CD4-positive, alpha-beta T cell treated with Interferon alpha-2 for 1 hour (primary cell): ENCODE results near the gene SLC16A6.
"Not testable (repeated sequence)": the region's sequence is repeated elsewhere in the genome, so short reads cannot be mapped to it uniquely, and the experiment has no call there.

Experiments used
- DNase-seq, 2 donors: peaks; one replicate each; pipeline ENCODE4 v3.0.0-alpha.2; 2020 to 2022

The SLC16A6 gene

GRCh38 chr17:68246271-68247028 is 44.5 kb downstream of the SLC16A6 start:
- no peak for DNase-seq

DNA sequence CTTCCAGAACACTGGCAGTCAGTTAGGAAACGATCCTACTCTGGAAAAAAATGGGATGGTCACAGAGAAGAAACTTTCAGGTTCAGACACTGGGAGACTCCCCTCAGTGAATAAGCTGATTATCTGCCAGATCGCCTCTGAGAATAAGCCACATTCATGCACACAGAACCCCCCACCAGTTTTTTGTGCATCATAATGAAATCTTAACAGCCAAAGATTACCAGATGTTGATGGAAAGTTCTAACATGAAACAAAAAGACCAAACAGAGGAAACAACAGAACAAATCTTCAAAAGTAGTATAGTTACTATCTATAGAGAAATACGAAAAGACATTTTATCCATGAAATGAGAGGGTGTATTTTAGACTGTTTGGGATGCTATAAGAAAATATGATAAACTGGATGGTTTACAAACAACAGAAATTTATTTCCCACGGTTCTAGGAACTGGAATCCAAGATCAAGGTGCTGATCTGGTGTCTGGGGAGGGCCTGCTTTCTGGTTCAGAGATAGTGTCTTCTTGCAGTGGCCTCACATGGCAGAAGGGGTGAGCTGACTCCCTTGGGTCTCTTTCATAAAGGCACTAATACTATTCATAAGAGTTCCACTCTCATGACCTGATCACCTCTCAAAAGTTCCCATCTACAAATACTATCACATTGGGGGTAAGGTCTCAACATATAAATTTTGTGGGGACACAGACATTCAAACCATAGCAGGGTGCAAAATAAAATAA is 51.1 kb downstream of the SLC16A6 start:
- no peak for DNase-seq

DNA sequence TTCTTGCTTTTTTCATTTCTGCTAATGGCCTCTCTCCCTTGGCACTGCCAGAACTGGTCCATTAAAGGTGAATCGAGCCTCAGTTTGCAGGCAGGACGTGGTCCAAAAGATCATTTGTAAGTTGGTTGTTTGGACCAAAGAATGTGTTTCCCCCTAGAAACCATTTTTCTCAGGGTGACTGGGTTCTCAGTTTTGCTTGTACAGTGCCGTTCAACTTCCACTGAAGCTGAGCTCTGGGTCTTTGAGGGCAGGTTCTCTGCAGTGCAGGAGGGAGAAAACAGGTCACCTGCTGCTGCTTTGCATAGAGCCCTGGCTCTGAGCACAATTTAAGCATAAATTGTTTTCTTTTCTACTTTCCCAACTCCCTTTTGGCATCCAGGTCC is 52.1 kb downstream of the SLC16A6 start:
- no peak for DNase-seq

- peak; percentile 62 to 86 for DNase-seq
Measured at GRCh38 chr17:68238164-68238870, 52.6 kb downstream of the SLC16A6 start.

GRCh38 chr17:68237369-68238163 is 53.4 kb downstream of the SLC16A6 start:
- DNase-seq, result peak; percentile 82 to 83

DNA sequence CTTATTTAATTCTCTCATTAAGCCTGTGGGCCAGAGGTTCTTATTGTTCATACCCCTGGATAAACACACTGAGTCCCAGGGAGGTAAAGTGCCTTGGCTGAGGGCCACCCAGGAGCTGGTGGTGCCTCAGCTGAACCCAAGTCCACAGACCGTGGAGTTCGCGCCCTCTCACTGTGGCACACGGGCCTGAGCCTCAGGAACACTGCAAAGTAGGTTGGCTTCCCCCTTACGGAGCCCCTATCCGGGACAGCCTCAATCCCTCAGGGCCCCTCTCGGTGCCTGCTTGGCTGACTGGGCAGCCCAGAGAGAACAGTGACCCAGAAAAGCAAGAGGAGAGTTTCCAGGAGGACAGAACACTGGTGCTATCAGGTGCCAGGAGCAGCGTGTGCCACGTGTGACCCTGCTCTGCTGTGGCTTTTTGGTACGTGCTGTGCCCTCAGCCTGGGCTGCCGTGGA is 55.6 kb downstream of the SLC16A6 start:
- DNase-seq, result peak in 1 of 2 donors; percentile 32

DNA sequence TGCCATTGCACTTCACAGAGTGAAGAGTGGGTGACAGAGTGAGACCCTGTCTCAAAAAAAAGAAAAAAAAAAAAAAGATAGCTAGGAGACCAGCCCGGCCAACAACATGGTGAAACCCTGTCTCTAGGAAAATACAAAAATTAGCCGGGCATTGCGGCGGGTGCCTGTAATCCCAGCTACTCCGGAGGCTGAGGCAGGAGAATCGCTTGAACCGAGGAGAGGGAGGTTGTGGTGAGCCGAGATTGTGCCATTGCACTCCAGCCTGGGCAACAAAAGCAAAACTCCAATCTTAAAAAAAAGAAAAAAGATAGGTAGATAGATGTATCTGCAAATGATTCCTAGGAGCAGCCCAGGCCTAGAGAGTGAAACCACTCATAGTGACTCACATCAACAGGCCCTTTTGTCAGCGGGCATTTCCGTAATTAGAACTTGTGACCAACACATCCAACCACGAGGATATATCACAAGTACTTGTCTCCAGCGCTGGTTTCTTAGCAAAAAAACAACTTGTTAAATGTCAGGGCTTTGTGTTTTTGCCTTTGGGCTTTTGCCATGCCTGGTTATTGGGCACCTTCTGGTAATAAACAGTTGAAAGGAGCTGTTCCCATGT is 56.1 kb downstream of the SLC16A6 start:
- peak; percentile 69 to 83 for DNase-seq

GRCh38 chr17:68232741-68233140 is 58.2 kb downstream of the SLC16A6 start:
- DNase-seq, result not testable (repeated sequence)

GRCh38 chr17:68231541-68231940 is 59.4 kb downstream of the SLC16A6 start:
- no peak for DNase-seq

DNA sequence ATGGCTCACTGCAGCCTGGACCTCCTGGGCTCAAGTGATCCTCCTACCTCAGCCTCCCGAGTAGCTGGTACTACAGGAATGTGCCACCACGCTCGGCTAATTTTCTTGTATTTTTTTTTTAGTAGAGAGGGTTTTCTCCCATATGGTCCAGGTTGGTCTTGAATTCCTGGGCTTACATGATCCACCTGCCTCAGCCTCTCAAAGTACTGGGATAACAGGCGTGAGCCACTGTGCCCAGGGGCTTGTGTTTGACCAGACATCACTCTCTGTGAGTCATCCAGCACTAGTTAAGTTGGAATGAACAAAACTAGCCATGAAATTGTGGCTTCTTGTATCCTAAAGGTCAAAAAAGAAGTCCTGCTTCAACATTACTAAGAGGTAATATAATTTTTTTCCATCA is 59.8 kb downstream of the SLC16A6 start:
- not testable (repeated sequence) for DNase-seq

DNA sequence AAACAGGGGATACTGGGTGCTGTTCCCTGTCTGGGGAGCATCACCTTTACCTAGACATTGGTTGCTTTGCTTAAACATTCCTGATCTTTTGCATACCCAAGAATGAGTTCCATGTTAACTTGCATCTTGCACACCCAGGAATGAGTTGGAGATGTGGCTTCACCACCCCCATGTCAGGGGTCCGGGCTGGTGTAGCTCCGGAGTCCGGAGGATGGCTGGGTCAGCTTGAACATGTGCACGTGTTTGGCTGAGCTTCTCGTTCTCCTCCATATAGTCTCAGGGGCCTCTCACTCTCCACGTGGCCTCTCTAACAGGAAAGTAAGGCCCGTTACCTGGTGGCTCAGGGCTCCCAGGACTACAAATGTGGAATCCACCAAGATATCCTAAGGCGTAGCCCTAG is 61.3 kb downstream of the SLC16A6 start:
- no peak for DNase-seq

DNA sequence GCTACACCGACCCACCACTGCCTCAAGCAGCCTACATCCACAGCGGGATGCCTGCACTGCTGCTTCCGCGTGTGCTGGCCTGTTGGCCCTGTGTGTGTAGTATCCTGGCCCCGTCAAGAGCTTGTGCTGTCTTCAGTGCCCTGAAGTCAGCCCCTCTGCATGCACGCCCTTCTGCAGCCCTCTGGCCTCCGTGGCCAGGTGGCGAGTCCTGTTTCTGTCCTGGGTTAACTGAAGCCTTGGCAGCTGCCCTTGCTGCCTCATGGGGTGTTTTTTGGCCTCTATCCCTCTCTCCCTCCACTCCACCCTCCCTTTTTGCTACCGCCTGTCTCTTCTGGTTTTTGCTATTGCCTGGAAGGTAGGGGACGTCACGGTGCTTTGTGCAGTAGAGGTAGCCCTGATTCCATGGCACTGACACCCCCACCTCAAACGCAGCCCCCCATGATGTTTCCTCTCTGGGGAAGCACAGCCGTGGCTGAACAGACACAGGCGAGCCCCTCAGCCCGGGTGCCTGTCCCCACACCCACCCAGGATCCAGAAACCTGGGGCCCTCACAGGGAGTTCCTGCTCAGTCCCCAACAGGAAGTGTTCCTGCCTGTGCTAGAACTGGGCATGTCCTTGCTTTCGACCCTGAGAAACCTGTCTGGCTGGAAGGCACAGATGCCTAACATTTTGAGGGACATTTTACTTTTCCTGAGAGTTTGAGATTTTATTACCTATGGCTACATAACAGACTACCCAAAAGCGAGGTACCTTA is 61.9 kb downstream of the SLC16A6 start:
- DNase-seq, result no peak

GRCh38 chr17:68228039-68228680 is 62.8 kb downstream of the SLC16A6 start:
- DNase-seq, result not testable (repeated sequence)

DNA sequence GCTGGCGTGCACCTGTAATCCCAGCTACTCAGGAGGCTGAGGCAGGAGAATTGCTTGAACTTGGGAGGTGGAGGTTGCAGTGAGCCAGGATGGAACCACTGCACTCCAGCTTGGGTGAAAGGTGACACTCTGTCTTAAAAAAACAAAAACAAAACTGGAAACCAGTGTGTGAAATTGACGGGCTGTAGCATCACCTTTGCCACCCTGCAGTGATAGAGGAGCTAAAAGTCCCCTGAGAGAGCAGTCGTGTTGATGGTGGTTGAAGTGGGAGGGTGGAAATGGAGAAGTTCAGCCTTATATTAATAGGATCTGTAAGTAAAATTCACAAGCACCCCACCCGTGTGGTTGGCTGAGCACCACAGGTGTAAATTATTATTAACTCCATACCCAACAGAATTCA is 65.9 kb downstream of the SLC16A6 start:
- peak; percentile 29 to 31 for DNase-seq

DNA sequence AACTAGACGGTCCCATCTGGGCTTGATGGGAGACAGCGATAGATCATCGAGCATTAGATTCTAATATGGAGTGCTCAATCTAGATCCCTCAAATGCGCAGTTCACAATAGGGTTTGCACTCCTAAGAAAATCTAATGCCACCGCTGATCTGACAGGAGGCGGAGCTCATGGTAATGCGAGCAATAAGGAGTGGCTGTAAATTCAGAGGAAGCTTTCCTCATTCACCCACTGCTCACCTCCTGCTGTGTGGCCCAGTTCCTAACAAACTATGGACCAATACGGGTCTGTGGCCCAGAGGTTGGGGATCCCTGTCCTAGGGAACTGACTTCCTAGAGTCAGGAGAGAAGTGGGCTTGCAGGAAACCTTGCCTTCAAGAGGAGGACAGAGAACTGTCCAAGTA is 68.3 kb downstream of the SLC16A6 start:
- DNase-seq, result no peak

DNA sequence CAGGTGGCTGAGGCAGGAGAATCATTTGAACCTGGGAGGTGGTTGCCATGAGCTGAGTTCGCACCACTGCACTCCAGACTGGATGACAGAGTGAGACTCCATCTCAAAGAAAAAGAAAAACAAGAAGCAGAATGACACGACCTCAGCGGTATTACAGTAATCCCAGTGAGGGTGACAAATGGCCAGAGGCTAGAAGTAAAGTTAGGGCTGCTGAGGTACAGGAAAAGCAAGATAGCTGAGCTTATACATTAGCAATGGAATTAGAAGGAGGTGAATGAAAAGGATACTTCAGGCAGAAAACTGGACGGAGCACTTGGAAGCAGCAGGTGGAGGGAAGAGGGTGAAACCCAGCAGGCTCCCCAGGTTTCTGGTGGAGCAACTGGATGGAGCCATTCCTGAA is 69.1 kb downstream of the SLC16A6 start:
- DNase-seq, result no peak

DNA sequence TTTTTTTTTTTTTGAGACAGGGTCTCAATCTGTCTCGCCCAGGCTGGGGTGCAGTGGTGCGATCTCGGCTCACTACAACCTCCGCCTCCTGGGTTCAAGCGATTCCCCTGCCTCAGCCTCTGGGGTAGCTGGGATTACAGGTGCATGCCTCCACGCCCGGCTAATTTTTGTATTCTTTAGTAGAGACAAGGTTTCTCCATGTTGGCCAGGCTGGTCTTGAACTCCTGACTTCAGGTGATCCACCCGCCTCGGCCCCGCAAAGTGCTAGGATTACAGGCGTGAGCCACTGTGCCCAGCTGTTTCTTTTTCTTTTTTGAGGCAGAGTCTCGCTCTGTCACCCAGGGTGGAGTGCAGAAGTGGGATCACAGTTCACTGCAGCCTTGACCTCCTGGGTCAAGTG is 70.1 kb downstream of the SLC16A6 start:
- DNase-seq, result not testable (repeated sequence)

- not testable (repeated sequence) for DNase-seq
Measured at GRCh38 chr17:68220186-68220585, 70.7 kb downstream of the SLC16A6 start.

- not testable (repeated sequence) for DNase-seq
Measured at GRCh38 chr17:68219429-68219828, 71.5 kb downstream of the SLC16A6 start.
